Nephron (organoid): Measurements from ENCODE around the gene EYA4.

Experiments
- H3K27ac Mint-ChIP-seq, 3 experiments: 2 replicates each; pipeline ENCODE4 v1.8.0; 2020; ENCODE audit warnings: mixed read lengths in 3 of 3, mild to moderate bottlenecking in 2 of 3, moderate library complexity in 1 of 3
- H3K27me3 Mint-ChIP-seq: 2 replicates; pipeline ENCODE4 v1.8.0; 2021; ENCODE audit warnings: low read depth, mild to moderate bottlenecking, moderate library complexity, mixed read lengths
- H3K36me3 Mint-ChIP-seq: 2 replicates; pipeline ENCODE4 v1.8.0; 2020; ENCODE audit warnings: low read depth, mixed read lengths
- H3K4me1 Mint-ChIP-seq: 2 replicates; pipeline ENCODE4 v1.8.0; 2020; ENCODE audit warnings: mixed read lengths
- H3K4me3 Mint-ChIP-seq, 3 experiments: 2 replicates each; pipeline ENCODE4 v1.8.0; 2020; ENCODE audit warnings: mild to moderate bottlenecking in 3 of 3, mixed read lengths in 3 of 3, moderate library complexity in 2 of 3
- H3K9me3 Mint-ChIP-seq: 2 replicates; pipeline ENCODE4 v1.8.0; 2020; ENCODE audit warnings: mixed read lengths
- CTCF ChIP-seq, 3 experiments: fragments of 200-600 bp; sonication (generic); IDR thresholded peaks; one replicate each; pipeline ENCODE4 v1.5.0; 2021; ENCODE audit warnings: antibody characterized with exemption in 3 of 3; ENCODE audit not compliant: unreplicated experiment in 3 of 3

The EYA4 gene

GRCh38 chr6:133555685-133556084 is 314.5 kb downstream of the EYA4 start:
- H3K4me1 Mint-ChIP-seq = peaks cover 24% of the 10 kb centered on the region
- H3K9me3 Mint-ChIP-seq = peaks cover 26% of the 10 kb centered on the region
- no peak for TF ChIP-seq CTCF (IDR thresholded peaks at IDR 0.05; ENCODE audit: unreplicated experiment in 3 of 3)
- peak overlapping the region in 1 of 3 experiments; percentile 46 for H3K27ac Mint-ChIP-seq
- H3K4me3 Mint-ChIP-seq = peak overlapping the region in 1 of 3 experiments; percentile 5
- H3K27me3 Mint-ChIP-seq = no peaks in the 10 kb centered on the region
- peaks cover 25% of the 10 kb centered on the region for H3K36me3 Mint-ChIP-seq

DNA sequence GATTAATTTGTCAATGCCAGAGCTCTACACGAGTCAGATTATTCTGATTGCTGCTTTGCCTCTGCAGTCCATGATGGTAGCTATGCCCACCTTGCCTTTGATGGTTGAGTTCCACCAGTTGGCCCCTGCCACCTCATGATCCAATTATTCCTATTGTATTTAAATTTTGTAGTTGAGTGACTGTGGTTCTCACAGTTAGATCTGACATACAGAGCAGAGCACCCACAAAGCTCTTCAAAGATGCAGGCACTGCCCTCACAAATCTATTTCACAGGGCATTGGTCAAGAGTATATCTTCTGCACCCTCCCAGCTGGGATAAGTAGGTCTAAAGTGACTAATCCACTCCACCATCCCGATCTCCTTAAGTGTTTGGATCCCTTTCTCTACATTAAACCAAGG is 318.8 kb downstream of the EYA4 start:
- no peak overlapping the region for H3K27ac Mint-ChIP-seq

DNA sequence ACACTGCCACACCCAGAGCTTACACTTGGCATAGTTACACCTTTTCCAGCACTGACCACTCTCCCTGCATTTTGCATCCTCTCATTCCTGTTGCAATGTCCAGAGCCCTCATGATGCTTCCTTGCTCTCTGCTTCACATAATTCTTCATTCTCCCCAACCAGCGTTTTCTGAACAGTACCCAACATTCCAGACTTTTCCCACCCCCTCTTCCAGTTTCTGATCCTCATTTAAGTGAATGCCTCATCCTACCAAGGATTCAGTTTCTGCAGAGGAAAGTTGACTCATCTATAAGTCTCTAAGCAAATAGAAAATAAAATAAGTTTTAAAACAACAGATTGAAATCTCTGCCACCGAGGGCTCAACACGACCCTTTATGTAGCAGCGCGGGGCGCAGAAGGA is 326.5 kb downstream of the EYA4 start:
- no peak for TF ChIP-seq CTCF (IDR thresholded peaks at IDR 0.05; ENCODE audit: unreplicated experiment in 3 of 3)
- H3K36me3 Mint-ChIP-seq = no peaks in the 10 kb centered on the region
- no peaks in the 10 kb centered on the region for H3K27me3 Mint-ChIP-seq
- peak overlapping the region in 1 of 3 experiments; percentile 3 for H3K27ac Mint-ChIP-seq
- H3K4me1 Mint-ChIP-seq = peaks cover 7% of the 10 kb centered on the region
- peak overlapping the region in 1 of 3 experiments; percentile 19 for H3K4me3 Mint-ChIP-seq
- no peaks in the 10 kb centered on the region for H3K9me3 Mint-ChIP-seq

More for the DNA sequence above, 318.8 kb downstream of the EYA4 start:
- peaks cover 7% of the 10 kb centered on the region for H3K4me1 Mint-ChIP-seq
- peaks cover 31% of the 10 kb centered on the region for H3K9me3 Mint-ChIP-seq
- peaks cover 39% of the 10 kb centered on the region for H3K36me3 Mint-ChIP-seq
- no peaks in the 10 kb centered on the region for H3K27me3 Mint-ChIP-seq
- no peak overlapping the region for H3K4me3 Mint-ChIP-seq
- TF ChIP-seq CTCF (IDR thresholded peaks at IDR 0.05; ENCODE audit: unreplicated experiment in 3 of 3) = no peak

- Mint-ChIP-seq H3K27me3 (peaks cover 3% of the 10 kb centered on the region), H3K9me3 (no peaks in the 10 kb centered on the region), H3K4me3 (peak overlapping the region; percentile 72 to 84 (median 82)), H3K4me1 (peaks cover 12% of the 10 kb centered on the region), H3K36me3 (no peaks in the 10 kb centered on the region), H3K27ac (peak overlapping the region; percentile 87 to 92 (median 92))
- peak; percentile 95 to 99 (median 98) for TF ChIP-seq CTCF (IDR thresholded peaks at IDR 0.05; ENCODE audit: unreplicated experiment in 3 of 3)
Observed at GRCh38 chr6:133568970-133569889, 328.1 kb downstream of the EYA4 start.

GRCh38 chr6:133571681-133572080 is 330.5 kb downstream of the EYA4 start:
- no peak for TF ChIP-seq CTCF (IDR thresholded peaks at IDR 0.05; ENCODE audit: unreplicated experiment in 3 of 3)
- Mint-ChIP-seq H3K9me3 (peaks cover 12% of the 10 kb centered on the region), H3K27ac (peak overlapping the region; percentile 20 to 23 (median 21)), H3K36me3 (peaks cover 12% of the 10 kb centered on the region), H3K4me1 (peaks cover 14% of the 10 kb centered on the region), H3K4me3 (no peak overlapping the region), H3K27me3 (peaks cover 5% of the 10 kb centered on the region)
